GM06990 (cell line): ENCODE results near the gene FSTL4.

Experiments used
- DNase-seq: peaks from one replicate; pipeline ENCODE4 v3.0.0-alpha.2; 2011; ENCODE audit not compliant: insufficient read length; ENCODE audit errors: extremely low read depth
- H3K27me3 ChIP-seq: replicated peaks from 2 replicates; pipeline ENCODE4 v1.6.0; 2011; ENCODE audit warnings: low read length; ENCODE audit not compliant: control insufficient read depth, insufficient read depth
- H3K36me3 ChIP-seq: 2 replicates; pipeline ENCODE4 v1.5.1; 2011; ENCODE audit warnings: low read length; ENCODE audit not compliant: control insufficient read depth, insufficient read depth
- H3K4me3 ChIP-seq: replicated peaks from 2 replicates; pipeline ENCODE4 v1.5.1; 2011; ENCODE audit warnings: low read depth, mild to moderate bottlenecking, control low read depth, low read length
- CTCF ChIP-seq: IDR thresholded peaks from 2 replicates; pipeline ENCODE4 v1.5.1; 2011; ENCODE audit warnings: low read length, control low read depth, mild to moderate bottlenecking, inconsistent platforms; ENCODE audit not compliant: insufficient read depth, poor library complexity, severe bottlenecking

FSTL4 gene

DNA sequence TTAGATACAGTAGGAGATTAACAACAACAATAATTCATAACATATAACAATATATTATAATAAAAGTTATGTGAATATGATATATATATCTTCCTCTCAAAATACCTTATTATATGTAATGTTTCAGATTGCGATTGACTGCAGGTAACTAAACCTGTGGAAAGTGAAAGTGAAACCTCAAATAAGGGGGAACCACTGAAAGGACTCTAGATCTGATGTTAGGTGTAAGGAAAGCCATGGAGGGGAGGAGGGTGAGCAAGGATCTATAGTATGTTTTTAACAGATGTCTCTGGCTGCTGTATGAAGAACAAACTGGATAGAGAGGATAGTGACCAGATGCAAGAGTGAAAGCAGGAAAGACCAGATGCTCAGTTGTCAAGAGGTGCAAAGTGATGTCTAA is 5.8 kb upstream of the FSTL4 start:
- H3K4me3 ChIP-seq: no peak overlapping the region
- DNase-seq: no peak
- no peaks in the 10 kb centered on the region; the same call in 1 of the 2 replicates for H3K27me3 ChIP-seq
- H3K36me3 ChIP-seq: no peaks in the 10 kb centered on the region
- no peak for TF ChIP-seq CTCF

- DNase-seq: no peak
These were observed 1.4 kb upstream of the FSTL4 start for GRCh38 chr5:133613743-133614142.

DNA sequence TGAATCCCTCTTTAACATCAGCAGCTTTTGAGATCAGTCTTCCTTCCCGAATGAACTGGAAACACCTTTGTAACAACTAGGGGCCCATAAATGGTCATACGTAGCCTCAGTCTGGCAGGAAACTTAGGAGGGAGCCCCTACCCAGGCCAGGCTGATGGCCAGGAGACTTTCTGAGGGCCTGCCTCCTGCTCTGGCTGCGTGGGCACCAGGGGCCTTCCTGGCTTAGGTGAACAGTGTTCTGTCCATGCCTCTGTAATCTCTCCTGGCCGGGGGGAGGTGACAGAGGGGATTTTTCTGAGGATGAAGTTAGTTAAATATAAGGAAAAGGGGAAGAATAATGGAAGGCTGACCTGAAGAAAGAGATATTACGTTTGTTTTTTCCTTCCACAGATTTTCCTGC is 843 bp upstream of the FSTL4 start:
- H3K4me3 ChIP-seq: no peak overlapping the region
- TF ChIP-seq CTCF: no peak
- H3K27me3 ChIP-seq: peaks cover 6% of the 10 kb centered on the region; the same call in 1 of the 2 replicates
- DNase-seq: no peak
- no peaks in the 10 kb centered on the region for H3K36me3 ChIP-seq

More at GRCh38 chr5:133613743-133614142, 1.4 kb upstream of the FSTL4 start:
- Histone ChIP-seq H3K36me3 (no peaks in the 10 kb centered on the region), H3K27me3 (peaks cover 6% of the 10 kb centered on the region; the same call in 1 of the 2 replicates), H3K4me3 (no peak overlapping the region)
- TF ChIP-seq CTCF: no peak

GRCh38 chr5:133611357-133612248 is 738 bp downstream of the FSTL4 start:
- H3K4me3 ChIP-seq: no peak overlapping the region; the same call in 1 of the 2 replicates
- DNase-seq: peak; percentile 15
- TF ChIP-seq CTCF: no peak
- H3K36me3 ChIP-seq: no peaks in the 10 kb centered on the region
- peaks cover 6% of the 10 kb centered on the region; the same call in 1 of the 2 replicates for H3K27me3 ChIP-seq

DNA sequence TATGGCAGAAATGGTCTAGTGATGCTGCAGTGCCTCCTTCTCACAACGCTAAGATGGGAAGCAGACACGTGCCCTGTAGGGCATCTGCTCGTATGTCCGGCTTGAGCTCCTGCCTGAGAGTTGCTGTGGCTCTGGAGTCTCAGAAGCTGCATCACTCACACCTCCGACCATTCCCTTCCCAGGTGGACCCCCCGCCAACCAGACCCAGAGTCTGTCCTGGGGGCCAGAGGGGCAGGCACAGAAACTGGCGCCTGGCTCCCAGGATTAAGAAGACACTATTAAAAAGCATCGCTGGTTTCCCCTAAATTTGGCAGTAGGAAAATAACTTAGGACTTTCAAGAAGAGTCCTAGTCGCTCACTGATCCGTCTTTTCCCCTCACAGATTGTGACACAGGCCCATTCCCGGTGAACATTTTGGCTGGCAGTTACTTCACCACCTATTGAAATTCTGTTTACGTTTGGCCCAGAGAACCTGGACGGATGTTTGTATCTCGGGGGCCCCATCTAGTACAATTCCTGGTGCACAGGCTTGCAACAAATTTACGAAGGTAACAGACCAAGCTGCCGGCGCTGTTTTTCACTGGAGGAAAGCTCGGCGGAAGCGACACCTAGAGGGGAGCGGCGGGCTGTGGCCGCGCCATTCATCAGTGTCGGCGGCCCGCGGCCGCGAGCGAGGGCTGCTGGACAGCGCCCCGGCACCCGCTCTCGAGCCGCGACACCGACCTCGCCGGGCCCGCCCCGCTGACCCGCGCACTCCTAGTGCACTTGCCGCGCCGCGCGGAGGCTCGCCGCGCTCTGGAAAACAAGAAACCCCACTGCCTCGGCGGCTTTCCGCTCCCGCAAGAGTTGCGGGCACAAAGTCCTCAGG is 1.6 kb downstream of the FSTL4 start:
- Histone ChIP-seq H3K4me3 (no peak overlapping the region), H3K27me3 (peaks cover 6% of the 10 kb centered on the region; the same call in 1 of the 2 replicates), H3K36me3 (no peaks in the 10 kb centered on the region)
- peak; percentile 44 for DNase-seq
- peak; percentile 40 for TF ChIP-seq CTCF
